Activated naive CD4-positive, alpha-beta T cell treated with anti-CD3 and anti-CD28 coated beads, Interleukin-2, amount 50 U/mL, for 72 hours (primary cell): ENCODE measurements around the gene NECTIN1. TPM values are rescaled to one million over a fixed set of nuclear protein-coding genes. Genes with fewer than 3 reads are reported as not detected.

Experiments
- ATAC-seq, 2 donors: fragments of 150-1000 bp; cut with Tn5 transposase; 2 replicates each; pipeline ENCODE4 v1.10.0; 2021; ENCODE audit warnings: mild to moderate bottlenecking in 2 of 2, moderate library complexity in 2 of 2
- DNase-seq, 2 donors: peaks; one replicate each; pipeline ENCODE4 v3.0.0; 2021 to 2022; ENCODE audit warnings: low spot score in 2 of 2
- H3K27ac Mint-ChIP-seq, 2 donors: one replicate each; pipeline ENCODE4 v1.8.0; 2022; ENCODE audit warnings: mild to moderate bottlenecking in 2 of 2, mixed read lengths in 2 of 2
- H3K36me3 Mint-ChIP-seq, 2 donors: one replicate each; pipeline ENCODE4 v1.8.0; 2022; ENCODE audit warnings: mixed read lengths in 2 of 2
- H3K9me3 Mint-ChIP-seq, 2 donors: one replicate each; pipeline ENCODE4 v1.8.0; 2022; ENCODE audit warnings: mixed read lengths in 2 of 2
- total RNA-seq, 2 donors: library from RNA; stranded (reverse); gene quantifications; one replicate each; pipeline ENCODE4 v1.2.3, GENCODE V29; 2022

The NECTIN1 gene
- total RNA-seq, 2 donors from 2014 or later: 0.20 to 2.2 TPM

- no peak for DNase-seq
- no peaks in the 10 kb centered on the region for H3K9me3 Mint-ChIP-seq
- ATAC-seq: no peak
- no peaks in the 10 kb centered on the region for H3K36me3 Mint-ChIP-seq
- no peak overlapping the region for H3K27ac Mint-ChIP-seq
Observed at GRCh38 chr11:119676461-119677020, 52.5 kb downstream of the NECTIN1 start.

GRCh38 chr11:119673759-119674336 is 55.2 kb downstream of the NECTIN1 start:
- Mint-ChIP-seq H3K9me3 (no peaks in the 10 kb centered on the region), H3K36me3 (no peaks in the 10 kb centered on the region)
- DNase-seq: peak; percentile 33 to 58

GRCh38 chr11:119673052-119673758 is 55.8 kb downstream of the NECTIN1 start:
- no peaks in the 10 kb centered on the region for H3K9me3 Mint-ChIP-seq
- no peaks in the 10 kb centered on the region for H3K36me3 Mint-ChIP-seq
- no peak for ATAC-seq
- H3K27ac Mint-ChIP-seq: no peak overlapping the region
- no peak for DNase-seq

More at GRCh38 chr11:119673759-119674336, 55.2 kb downstream of the NECTIN1 start:
- no peak overlapping the region for H3K27ac Mint-ChIP-seq
- ATAC-seq: peak; percentile 86 to 96

GRCh38 chr11:119672597-119672996 is 56.4 kb downstream of the NECTIN1 start:
- ATAC-seq (no peak), DNase-seq (no peak)
- Mint-ChIP-seq H3K36me3 (no peaks in the 10 kb centered on the region), H3K27ac (no peak overlapping the region), H3K9me3 (no peaks in the 10 kb centered on the region)

GRCh38 chr11:119671561-119672015 is 57.4 kb downstream of the NECTIN1 start:
- DNase-seq: no peak
- Mint-ChIP-seq H3K9me3 (no peaks in the 10 kb centered on the region), H3K36me3 (no peaks in the 10 kb centered on the region), H3K27ac (no peak overlapping the region)
- ATAC-seq: no peak

GRCh38 chr11:119671051-119671450 is 57.9 kb downstream of the NECTIN1 start:
- H3K36me3 Mint-ChIP-seq: no peaks in the 10 kb centered on the region
- no peaks in the 10 kb centered on the region for H3K9me3 Mint-ChIP-seq
- no peak overlapping the region for H3K27ac Mint-ChIP-seq
- no peak for DNase-seq
- ATAC-seq: no peak

- Mint-ChIP-seq H3K36me3 (no peaks in the 10 kb centered on the region), H3K27ac (peak overlapping the region in 1 of 2 donors; percentile 13), H3K9me3 (no peaks in the 10 kb centered on the region)
- ATAC-seq: no peak
- no peak for DNase-seq
Observed at GRCh38 chr11:119669487-119669886, 59.5 kb downstream of the NECTIN1 start.

GRCh38 chr11:119668676-119669075 is 60.3 kb downstream of the NECTIN1 start:
- Mint-ChIP-seq H3K36me3 (no peaks in the 10 kb centered on the region), H3K27ac (no peak overlapping the region), H3K9me3 (no peaks in the 10 kb centered on the region)
- ATAC-seq (no peak), DNase-seq (no peak)

- no peak overlapping the region for H3K27ac Mint-ChIP-seq
- H3K36me3 Mint-ChIP-seq: no peaks in the 10 kb centered on the region
- ATAC-seq (peak; percentile 90 to 94), DNase-seq (peak; percentile 60 to 68)
- no peaks in the 10 kb centered on the region for H3K9me3 Mint-ChIP-seq
Observed at GRCh38 chr11:119666463-119667131, 62.4 kb downstream of the NECTIN1 start.

- Mint-ChIP-seq H3K9me3 (no peaks in the 10 kb centered on the region), H3K27ac (no peak overlapping the region), H3K36me3 (no peaks in the 10 kb centered on the region)
- DNase-seq (no peak), ATAC-seq (no peak)
Observed at GRCh38 chr11:119666061-119666460, 62.9 kb downstream of the NECTIN1 start.

- Mint-ChIP-seq H3K36me3 (no peaks in the 10 kb centered on the region), H3K9me3 (no peaks in the 10 kb centered on the region)
- no peak for DNase-seq
Observed at GRCh38 chr11:119664701-119665420, 64.1 kb downstream of the NECTIN1 start.

GRCh38 chr11:119664063-119664572 is 64.9 kb downstream of the NECTIN1 start:
- no peaks in the 10 kb centered on the region for H3K9me3 Mint-ChIP-seq
- H3K36me3 Mint-ChIP-seq: no peaks in the 10 kb centered on the region
- no peak for ATAC-seq
- DNase-seq: no peak
- H3K27ac Mint-ChIP-seq: no peak overlapping the region

More at GRCh38 chr11:119664701-119665420, 64.1 kb downstream of the NECTIN1 start:
- no peak for ATAC-seq
- H3K27ac Mint-ChIP-seq: no peak overlapping the region

GRCh38 chr11:119663279-119663678 is 65.7 kb downstream of the NECTIN1 start:
- Mint-ChIP-seq H3K36me3 (no peaks in the 10 kb centered on the region), H3K9me3 (no peaks in the 10 kb centered on the region), H3K27ac (no peak overlapping the region)
- no peak for DNase-seq
- ATAC-seq: no peak

GRCh38 chr11:119661226-119661625 is 67.8 kb downstream of the NECTIN1 start:
- no peaks in the 10 kb centered on the region for H3K9me3 Mint-ChIP-seq
- H3K27ac Mint-ChIP-seq: no peak overlapping the region
- DNase-seq (no peak), ATAC-seq (no peak)
- H3K36me3 Mint-ChIP-seq: no peaks in the 10 kb centered on the region

GRCh38 chr11:119659971-119660723 is 68.9 kb downstream of the NECTIN1 start:
- no peaks in the 10 kb centered on the region for H3K36me3 Mint-ChIP-seq
- no peak overlapping the region for H3K27ac Mint-ChIP-seq
- no peaks in the 10 kb centered on the region for H3K9me3 Mint-ChIP-seq
- ATAC-seq (no peak), DNase-seq (no peak)
